Measurements from ENCODE around the gene TMEM132C. TPM values are rescaled to one million over a fixed set of nuclear protein-coding genes. Genes with fewer than 3 reads are reported as not detected.

Gene TMEM132C
- total RNA-seq, 1 experiment from 2014 or later: not detected

DNA sequence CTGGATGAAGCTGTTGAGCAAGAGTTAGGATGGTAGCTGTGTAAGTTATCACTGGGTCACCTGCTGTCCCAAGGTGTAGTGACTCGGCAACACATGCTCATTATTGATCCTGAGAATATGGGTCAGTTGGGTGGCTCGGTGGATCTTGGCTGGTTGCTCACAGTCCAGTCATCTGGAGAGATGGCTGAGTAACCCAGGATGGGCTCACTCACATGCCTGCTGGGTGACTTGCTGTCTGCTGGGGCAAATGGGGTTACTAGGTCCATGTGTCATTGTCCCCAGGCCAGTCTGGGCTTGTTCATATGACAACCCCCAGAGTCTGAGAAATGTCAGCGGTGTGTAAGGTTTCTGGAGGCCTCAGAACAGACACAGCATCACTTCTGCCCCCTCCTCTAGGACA lies 487.3 kb downstream of the TMEM132C start:
- peaks cover 16% of the 10 kb centered on the region for H3K9me3 Mint-ChIP-seq (ENCODE audit: unreplicated experiment)
- no peaks in the 10 kb centered on the region for H3K4me1 Mint-ChIP-seq (ENCODE audit: insufficient read depth, unreplicated experiment)
- ChIA-PET POLR2A (no interaction called here), CTCF (interaction anchor here (0.6 to 0.7 kb wide), 2 partner anchors 19 to 29 kb away, joined by 3 to 4 read pairs; no protein-coding TSS in a partner anchor)
- TF ChIP-seq, protein P1, sequence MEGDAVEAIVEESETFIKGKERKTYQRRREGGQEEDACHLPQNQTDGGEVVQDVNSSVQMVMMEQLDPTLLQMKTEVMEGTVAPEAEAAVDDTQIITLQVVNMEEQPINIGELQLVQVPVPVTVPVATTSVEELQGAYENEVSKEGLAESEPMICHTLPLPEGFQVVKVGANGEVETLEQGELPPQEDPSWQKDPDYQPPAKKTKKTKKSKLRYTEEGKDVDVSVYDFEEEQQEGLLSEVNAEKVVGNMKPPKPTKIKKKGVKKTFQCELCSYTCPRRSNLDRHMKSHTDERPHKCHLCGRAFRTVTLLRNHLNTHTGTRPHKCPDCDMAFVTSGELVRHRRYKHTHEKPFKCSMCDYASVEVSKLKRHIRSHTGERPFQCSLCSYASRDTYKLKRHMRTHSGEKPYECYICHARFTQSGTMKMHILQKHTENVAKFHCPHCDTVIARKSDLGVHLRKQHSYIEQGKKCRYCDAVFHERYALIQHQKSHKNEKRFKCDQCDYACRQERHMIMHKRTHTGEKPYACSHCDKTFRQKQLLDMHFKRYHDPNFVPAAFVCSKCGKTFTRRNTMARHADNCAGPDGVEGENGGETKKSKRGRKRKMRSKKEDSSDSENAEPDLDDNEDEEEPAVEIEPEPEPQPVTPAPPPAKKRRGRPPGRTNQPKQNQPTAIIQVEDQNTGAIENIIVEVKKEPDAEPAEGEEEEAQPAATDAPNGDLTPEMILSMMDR (IDR thresholded peaks at IDR 0.05; ENCODE audit: unreplicated experiment): no peak
- intact Hi-C loops (cut with micrococcal nuclease): no loop called here
- DNase-seq (ENCODE audit: unreplicated experiment): no peak
- no peaks in the 10 kb centered on the region for H3K27me3 Mint-ChIP-seq (ENCODE audit: insufficient read depth, unreplicated experiment)
- H3K4me3 Mint-ChIP-seq (ENCODE audit: unreplicated experiment): no peak overlapping the region
- H3K36me3 Mint-ChIP-seq (ENCODE audit: insufficient read depth, unreplicated experiment): no peaks in the 10 kb centered on the region
- no peak overlapping the region for H3K27ac Mint-ChIP-seq (ENCODE audit: low read depth, unreplicated experiment)
- BruUV-seq (replicated peaks): no TSS peak

DNA sequence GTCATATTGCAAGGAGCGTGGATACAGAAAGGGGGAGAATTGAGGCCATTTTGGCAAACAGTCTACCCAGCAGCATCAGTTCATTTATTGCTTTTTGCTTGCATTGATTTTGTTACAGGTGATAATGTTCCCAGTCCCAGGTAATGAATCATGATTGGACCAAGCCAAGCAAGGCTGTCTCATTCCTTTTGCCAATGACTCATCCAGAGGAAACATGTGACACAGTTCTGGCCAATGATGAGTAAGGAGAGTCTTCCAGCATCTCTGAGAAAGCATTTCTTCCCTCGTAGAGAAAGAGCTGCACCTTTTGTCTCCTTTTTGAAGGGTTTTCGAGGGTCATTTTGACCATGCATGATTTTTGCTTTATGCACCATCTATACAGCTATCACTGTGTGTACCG lies 488.6 kb downstream of the TMEM132C start:
- Mint-ChIP-seq H3K9me3 (ENCODE audit: unreplicated experiment) (peaks cover 16% of the 10 kb centered on the region), H3K4me3 (ENCODE audit: unreplicated experiment) (no peak overlapping the region), H3K27ac (ENCODE audit: low read depth, unreplicated experiment) (no peak overlapping the region), H3K4me1 (ENCODE audit: insufficient read depth, unreplicated experiment) (no peaks in the 10 kb centered on the region), H3K27me3 (ENCODE audit: insufficient read depth, unreplicated experiment) (no peaks in the 10 kb centered on the region), H3K36me3 (ENCODE audit: insufficient read depth, unreplicated experiment) (no peaks in the 10 kb centered on the region)
- TF ChIP-seq, protein P1 (IDR thresholded peaks at IDR 0.05; ENCODE audit: unreplicated experiment): no peak
- ChIA-PET CTCF (no interaction called here), POLR2A (no interaction called here)
- intact Hi-C loops (cut with micrococcal nuclease): no loop called here
- BruUV-seq (replicated peaks): no TSS peak
- DNase-seq (ENCODE audit: unreplicated experiment): peak; percentile 18

Small RNAs within 50 kb of the gene (microRNA-seq; reads per million reads assigned to microRNA genes)
- gene MIR3612 (not detected), gene MIR4419B (not detected)
